GM12801 (cell line): ENCODE data around the gene CAVIN4.

Source experiments
- CTCF ChIP-seq: IDR thresholded peaks from one replicate; pipeline ENCODE4 v1.5.1; 2011; ENCODE audit warnings: control low read depth; ENCODE audit not compliant: insufficient read length; ENCODE audit errors: extremely low read depth

CAVIN4 gene

GRCh38 chr9:100581081-100581480 is 3.2 kb downstream of the CAVIN4 start:
- TF ChIP-seq CTCF: no peak

- no peak for TF ChIP-seq CTCF
Measured at GRCh38 chr9:100581661-100582060, 3.8 kb downstream of the CAVIN4 start.

GRCh38 chr9:100583014-100583802 is 5.3 kb downstream of the CAVIN4 start:
- TF ChIP-seq CTCF: no peak

GRCh38 chr9:100584951-100585350 is 7.1 kb downstream of the CAVIN4 start:
- TF ChIP-seq CTCF: no peak

GRCh38 chr9:100586093-100586492 is 8.2 kb downstream of the CAVIN4 start:
- no peak for TF ChIP-seq CTCF

GRCh38 chr9:100587375-100587774 is 9.5 kb downstream of the CAVIN4 start:
- no peak for TF ChIP-seq CTCF

- no peak for TF ChIP-seq CTCF
Measured at GRCh38 chr9:100589582-100589981, 11.7 kb downstream of the CAVIN4 start.
